Measurements from ENCODE around the gene MAPK8IP3.

Gene MAPK8IP3

DNA sequence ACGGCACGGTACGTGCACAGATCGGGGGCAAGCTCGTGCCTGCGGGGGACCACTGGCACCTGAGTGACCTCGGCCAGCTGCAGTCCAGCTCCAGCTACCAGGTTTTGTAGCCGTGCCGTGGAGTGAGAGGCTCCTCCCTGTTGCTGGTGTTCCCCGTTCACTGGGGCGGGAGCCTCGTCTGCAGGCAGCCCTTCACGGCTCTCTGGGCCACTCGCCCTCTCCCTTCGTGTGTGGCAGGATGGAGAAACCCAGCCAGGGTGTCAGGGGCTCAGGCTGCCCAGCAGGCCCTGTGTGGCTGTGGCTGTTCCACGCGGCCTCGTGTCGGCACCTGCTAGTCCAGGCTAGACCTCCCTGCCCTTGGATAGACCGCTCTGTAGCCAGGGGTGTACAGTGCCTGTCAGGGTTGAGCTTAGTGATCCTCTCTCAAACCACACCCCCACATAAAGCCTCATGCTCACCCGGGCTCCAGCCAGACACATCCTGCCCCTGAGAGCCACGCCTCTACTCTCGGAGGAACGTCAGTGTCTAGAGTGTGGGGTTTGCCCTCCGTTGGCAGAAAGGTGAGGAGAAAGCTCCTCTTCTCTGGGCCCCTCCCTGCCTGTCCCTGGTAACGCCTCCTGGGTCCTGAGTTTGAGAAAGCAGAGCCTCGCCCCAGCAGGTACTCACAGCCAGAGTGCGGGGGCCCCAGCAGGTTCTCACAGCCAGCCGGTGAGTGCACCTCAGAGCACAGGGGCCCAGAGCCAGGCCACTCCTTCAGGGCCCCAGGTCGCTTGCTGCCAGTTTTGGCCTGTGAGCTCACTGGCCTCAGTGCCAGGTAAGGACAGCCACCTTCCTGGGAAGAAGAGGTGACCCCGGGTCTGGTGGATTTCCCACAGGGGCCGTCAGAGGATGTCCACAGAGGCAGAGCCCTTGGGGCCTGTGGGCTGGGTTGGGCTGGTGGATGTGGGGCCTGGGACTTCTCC, 37.7 kb downstream of the MAPK8IP3 start:
- peak; percentile 17 for DNase-seq

DNA sequence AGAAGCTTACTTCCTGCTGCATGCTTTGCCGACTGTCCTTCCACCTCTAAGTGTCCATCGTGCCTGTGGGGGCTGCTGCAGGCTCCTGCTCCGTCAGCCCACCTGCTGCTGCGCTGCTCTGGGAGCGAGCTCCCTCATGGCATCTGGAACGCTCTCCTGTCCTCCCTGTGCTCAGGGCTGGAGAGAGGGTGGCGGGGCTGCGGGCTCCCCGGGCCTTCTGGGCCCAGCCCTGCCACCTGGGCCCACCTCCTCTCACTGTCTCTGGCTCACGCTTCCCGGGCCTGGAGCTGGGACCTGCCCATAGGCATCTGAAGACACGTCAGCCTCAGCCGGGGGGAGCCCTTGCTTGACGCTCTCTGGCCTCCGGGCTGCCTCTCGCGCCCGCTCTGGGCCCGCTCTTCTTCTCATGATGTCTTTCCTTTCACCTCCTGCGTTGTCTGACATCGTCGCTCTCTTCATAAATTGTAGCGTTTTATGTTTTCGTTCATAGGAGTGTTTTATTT, 38.4 kb downstream of the MAPK8IP3 start:
- DNase-seq = peak; percentile 13

DNA sequence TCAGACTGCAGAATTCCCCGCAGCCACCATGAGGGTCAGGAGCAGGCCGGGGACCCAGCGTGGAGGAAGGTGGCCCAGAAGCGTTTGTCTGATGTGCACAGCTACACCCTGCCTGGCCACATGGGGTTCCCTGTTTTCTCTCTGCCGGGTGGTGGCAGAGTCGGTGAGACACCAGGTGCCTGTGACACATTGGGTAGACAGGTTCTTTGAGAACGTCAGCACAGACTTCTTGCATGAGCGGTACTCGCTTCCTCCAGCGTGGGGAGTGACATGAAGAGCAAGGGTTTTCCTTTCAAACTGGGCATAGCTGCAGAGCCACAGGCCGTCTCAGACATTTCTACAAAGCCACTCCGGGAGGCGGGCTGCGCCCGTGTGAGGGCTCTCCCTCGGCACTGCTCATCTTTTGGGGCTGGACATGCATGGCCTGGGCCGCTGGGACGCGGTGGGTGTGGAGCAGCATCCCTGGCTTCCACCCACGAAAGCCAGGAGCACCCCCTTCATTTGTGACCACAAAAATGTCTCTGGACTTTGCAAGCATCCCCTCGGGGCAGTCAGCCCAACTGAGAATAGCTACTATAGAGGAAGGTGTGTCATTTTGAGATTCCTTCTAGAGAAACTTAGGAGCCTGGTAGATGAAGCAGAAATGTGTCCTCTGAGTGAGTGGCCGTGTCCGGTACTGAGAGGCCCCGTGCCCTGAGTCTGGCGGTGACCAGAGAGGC, 39.3 kb downstream of the MAPK8IP3 start:
- DNase-seq = peak; percentile 40

DNA sequence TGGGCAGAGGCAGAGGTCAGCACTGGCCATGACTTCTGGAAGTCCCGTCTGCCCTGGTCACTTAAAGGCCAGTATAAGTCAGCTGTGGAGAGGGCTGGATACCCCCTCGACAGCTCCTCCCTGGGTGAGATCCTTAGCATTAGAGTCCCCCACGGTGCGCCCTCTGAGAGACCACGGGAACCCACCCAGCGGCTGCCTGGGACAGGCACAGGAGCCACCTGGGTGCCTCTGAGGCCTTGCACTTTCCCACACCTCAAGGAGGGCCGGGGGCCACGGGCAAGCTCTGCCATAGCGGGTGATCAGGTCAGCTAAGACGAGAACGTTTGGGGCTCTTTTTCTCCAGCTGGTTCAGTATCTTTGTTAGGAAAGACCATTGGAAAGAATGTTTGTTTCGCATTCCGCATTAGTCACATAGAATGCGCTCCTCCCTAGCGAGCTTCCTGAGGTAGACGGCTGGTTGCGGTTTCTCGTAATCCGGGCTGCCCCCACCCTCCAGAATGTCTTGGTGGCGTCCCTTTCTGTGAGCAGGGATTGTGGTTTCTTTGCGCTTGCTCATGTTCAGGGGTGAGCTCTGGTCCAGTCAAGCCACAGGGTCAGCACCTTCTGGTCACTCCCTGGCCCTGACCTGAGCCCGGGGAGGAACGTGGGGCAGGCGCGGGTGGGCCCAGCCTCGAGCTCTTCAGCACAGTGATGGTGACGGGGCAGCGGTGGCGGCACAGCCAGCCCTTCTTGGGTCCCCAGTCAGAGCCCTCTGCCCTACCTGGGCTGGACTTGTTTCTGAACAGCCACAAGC, 40.1 kb downstream of the MAPK8IP3 start:
- DNase-seq = no peak

DNA sequence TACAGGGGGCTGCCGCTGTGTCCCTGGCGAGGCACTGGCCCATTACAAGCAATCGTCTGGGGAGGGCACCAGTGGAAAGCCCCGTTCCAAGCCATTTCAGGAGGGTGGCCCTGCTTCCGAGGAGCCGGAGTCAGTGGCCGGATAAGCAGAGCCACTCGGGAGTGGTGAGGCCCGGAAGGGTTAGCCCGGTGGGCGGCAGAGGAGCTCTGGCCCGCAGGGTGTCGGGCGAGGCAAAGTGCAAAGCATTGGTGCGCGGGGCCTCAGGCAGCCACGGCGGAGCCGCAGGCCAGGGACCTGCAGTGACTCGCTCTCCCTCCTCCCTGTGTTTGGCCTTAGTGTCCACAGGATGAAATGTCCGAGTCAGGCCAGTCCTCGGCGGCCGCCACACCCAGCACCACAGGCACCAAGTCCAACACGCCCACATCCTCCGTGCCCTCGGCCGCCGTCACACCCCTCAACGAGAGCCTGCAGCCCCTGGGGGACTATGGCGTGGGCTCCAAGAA, 40.7 kb downstream of the MAPK8IP3 start:
- DNase-seq = no peak

DNA sequence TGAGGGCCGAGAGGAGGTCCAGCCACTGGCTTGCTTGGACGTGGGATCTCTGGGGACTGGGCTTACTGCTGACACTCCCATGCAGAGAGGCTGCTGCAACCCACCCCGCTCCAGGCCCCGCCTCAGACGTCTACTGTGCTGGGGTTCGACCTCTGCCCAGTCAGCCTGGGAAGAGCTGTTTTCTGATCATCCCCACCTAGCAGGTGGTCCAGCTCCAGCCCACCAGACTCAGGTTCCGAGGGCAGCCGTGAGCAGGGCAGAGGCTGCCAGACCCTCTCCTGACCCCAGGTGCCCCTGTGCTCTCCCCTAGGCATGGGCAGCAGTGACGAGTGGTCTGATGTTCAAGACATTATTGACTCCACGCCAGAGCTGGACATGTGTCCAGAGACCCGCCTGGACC, 41.9 kb downstream of the MAPK8IP3 start:
- DNase-seq = no peak

DNA sequence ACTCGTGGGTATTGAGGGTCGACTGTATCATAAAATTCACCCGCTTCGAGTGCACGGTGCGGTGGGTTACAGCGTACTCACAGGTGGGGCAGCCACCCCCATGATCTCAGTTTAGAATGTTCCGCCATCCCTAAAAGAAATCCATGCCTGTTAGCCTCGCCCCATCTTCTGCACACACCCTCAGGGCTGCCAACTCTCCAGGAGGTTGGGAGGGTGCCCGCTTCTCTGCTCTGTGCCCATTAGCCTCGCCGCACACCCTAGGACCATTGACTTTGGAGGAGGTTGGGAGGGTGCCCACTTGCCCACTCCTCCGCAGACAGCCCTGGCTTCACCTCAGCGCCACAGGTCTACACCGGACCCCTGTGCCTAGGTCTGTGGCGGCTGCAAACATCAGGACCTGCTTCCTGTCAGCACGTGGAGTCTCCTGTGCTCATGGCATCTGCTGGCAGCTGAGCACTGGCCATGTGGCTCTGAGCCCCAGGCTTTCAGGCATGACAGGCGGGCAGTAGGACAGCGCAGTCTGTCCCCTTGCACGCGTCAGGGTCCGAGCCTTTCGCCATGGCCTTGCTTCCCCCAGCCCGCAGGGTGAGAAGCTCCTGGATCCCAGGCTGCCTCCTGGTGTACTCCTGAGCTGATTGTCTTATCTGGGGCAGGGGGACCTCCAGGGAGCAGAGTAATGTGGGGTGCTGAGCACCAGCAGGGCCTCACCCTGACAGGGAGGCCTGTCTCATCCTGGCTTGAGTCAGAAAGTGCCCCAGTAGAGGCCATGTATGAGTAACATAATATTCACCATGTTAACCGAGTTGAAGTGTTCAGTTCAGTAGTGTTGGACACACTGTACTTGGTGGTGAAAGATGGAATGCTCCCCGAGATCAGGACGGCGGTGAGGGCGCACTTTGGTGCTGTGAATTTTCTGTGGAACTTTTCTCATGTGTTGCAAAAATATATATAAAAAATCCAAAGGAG, 43.4 kb downstream of the MAPK8IP3 start:
- no peak for DNase-seq

DNA sequence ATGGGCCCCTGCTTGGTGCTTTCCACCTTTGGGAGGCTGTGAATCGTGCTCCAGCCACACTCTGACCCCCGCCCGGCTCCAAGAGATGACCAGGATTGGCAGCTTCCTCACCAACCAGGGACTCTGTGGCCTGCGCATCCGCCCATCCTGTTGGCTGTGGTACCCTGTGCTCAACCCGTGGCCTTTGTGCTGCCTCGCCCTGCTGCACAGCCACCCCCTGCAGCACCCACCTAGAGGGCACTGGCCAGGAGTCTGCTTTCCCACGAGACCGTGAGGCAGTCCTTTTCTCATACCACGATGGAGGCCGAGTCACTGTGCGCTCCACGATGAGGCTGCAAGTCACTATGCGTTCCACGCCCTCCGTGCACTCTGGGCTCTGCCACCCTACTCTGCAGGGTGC, 46.0 kb downstream of the MAPK8IP3 start:
- no peak for DNase-seq

DNA sequence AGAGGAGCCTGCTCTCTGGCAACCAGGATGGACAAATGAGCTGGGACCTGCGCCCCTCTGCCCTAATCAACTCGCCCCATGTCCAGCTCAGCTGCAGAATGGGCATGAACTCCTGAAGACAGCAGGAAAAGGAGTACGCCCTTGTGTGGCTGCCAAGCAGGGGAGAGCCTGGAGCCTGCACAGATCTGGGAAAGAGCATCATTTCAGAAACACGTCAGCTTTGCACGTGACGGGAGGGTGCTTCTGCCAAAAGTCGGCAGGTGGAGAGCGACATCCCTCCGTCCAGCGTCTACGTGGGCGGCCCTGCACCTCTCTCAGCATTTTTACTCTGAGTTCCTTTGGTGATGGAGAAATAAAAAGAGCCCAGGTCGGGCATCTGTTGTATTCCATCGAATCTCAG, 46.9 kb downstream of the MAPK8IP3 start:
- DNase-seq = no peak

DNA sequence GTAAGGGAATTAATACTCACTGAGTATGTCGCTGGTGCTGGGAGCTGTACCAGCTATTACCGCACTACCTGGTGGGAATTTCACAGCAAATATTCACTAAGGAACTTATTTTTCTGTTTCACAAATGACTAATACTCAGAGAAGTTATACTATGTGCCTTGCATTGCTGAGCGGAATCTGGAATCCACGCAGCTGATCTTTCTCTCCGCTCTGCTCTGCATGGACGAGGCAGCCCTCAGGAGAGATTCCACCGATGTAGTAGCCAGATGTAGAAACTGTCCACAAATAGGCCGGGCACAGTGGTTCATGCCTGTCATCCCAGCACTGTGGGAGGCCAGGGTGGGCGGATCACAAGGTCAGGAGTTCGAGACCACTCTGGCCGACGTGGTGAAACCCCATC, 48.2 kb downstream of the MAPK8IP3 start:
- no peak for DNase-seq

DNA sequence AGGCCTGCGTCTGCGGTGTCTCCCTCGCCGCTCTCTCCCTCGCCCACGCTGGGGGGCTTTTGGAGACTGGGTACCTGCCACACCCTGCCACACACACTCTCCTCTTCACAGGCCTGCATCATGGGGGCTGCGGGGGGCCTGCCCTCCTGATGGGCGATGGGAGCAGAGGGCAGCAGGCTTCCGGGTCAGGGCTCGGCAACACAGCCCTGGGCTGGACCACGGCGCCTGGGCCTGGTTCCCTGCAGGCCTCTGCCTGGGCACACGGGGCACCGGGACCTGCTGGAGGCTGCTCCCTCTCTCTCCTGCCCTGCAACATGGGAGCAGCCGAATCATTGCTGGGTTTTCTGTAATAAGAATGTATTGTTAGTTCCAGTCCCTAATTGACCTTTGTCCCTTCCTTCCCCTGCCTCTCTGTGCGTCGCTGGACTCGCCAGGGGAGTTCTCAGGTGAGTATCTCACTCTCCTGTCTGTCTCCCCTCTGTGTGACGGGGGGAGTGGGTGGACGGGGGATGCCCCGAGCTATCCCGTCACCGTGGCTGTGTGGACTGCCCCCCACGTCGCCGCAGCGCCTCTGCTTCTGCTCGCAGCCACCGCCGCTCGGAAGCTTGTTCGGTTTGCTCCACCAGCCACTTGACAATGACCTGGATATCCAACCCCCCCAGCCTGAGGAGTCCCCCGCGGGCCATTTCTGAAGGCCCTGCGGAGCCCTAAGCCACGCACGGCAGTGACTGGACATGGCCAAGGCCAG, 51.9 kb downstream of the MAPK8IP3 start:
- DNase-seq = no peak

DNA sequence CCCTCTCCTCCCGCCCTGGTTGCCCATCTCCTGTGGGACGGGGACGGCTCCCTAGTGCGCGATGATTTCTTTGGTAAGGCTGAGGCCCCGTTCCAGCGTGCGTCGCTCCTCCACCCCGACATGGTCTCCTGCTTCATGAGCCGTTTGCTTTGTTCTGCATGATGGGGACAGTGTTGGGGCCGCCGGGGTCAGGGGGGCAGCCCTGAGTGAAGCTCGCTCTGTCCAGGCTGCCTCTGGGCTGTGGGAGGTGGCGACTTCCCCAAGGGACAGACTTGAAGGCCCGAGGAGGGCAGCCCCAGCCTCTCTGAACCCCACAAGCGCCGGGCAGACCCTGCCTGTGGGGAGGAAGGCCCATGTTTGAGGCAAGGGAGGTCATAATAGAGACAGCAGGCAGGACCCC, 52.9 kb downstream of the MAPK8IP3 start:
- no peak for DNase-seq

DNA sequence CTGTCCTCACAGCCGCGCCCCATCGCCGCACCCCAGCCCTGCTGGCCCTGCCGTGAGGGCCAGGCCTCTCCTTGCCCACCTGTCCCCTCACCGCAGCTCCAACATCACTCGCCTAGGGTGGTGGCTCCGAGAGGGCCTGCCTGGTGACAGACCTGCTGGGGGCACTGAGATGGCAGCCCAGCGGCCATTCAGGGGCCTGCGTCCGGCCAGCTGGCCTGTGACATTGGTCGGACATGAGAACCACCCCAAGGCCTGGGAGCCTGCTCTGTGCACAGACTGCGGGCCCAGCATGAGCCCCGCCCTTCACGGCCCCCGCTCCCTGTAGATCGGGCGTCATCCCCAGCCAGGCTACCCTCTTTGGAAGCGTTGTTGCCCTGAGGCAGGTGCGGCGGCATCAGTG, 53.5 kb downstream of the MAPK8IP3 start:
- DNase-seq = no peak

DNA sequence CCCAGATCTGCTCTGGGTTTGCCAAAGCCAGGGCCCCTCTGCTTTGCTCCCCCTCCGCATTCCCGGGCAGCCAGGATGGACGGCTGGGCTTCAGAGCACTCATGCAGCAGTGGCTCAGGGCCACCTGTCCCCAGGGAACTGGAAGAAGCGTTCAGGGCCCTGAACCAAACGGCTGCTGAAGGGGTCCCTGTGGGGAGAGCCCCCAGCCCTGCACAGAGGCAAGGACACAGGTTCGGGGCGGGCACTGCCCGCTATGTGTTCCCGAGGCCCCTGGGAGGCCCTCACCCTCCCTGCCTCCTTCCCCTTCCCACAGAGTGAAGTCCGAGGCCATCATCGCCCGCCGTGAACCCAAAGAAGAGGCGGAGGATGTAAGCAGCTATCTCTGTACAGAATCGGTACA, 54.9 kb downstream of the MAPK8IP3 start:
- no peak for DNase-seq

DNA sequence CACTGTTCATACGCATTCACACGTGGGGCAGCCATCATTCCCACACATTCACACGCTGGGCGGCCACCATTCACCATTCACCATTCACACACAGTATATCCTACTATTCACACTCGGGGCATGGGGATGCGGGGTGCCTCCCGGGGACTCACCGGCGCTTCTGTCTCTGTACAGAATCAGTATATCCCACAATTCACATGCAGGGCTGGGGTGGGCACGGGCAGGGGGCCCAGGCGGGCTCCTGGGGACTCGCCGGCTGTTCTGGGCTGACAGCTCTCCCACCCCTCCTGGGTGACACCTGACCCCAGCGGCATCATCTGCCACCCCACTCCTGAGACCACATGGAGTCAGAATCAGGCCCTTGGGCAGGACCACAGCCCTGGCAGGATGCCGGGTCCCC, 55.8 kb downstream of the MAPK8IP3 start:
- DNase-seq = no peak

DNA sequence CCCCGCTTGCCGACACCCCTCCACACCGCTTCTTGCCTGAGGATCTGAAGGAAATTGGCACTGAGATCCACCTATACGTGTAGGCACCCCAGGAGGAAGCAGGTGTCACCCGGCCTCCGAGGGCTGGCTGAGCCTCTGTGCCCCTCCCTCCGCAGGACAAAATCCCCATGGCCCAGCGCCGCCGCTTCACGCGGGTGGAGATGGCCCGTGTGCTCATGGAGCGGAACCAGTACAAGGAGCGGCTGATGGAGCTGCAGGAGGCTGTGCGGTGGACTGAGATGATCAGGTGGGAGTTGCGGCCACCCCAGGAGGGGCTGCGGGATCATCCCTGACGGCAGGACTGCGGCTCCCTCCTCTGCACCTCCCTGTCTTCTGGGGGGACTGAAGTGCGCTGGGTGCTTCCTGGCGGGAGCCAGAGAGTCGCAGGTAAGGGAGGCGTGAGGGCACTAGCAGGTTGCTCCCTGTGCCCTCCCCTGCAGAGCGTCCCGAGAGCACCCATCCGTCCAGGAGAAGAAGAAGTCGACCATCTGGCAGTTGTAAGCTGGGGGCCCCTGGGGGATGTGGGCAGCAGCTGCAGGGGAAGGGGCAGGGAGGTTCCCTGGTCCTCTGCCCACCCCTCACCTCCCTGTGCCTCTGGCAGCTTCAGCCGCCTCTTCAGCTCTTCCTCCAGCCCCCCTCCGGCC, 56.3 kb downstream of the MAPK8IP3 start:
- no peak for DNase-seq

DNA sequence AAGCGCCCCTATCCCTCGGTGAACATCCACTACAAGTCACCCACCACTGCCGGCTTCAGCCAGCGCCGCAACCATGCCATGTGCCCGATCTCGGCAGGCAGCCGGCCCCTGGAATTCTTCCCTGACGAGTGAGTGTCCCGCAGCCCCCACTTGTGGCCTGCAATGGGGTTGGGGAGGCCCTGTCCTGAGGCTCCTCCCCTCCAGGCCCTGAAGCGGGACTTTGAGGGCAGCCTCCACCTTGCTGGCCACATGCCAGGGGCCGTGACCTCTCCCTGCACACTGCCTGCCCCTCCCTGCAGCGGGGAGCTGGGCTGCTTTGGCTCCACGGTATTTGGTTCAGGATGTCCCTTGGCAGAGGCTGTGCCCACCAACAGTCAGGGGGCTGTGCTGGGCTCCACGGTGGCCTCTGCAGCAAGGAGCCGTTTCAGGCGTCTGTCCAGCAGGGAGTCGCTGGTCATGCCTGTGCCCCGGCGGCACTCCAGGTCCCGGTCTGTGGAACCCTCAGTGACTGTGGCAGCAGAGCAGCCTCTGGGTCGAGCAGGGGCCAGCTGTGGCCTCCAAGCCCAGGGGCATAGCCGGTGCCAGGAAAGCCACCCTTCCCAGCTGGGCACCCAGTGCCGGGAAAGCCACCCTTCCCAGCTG, 57.0 kb downstream of the MAPK8IP3 start:
- DNase-seq = no peak

DNA sequence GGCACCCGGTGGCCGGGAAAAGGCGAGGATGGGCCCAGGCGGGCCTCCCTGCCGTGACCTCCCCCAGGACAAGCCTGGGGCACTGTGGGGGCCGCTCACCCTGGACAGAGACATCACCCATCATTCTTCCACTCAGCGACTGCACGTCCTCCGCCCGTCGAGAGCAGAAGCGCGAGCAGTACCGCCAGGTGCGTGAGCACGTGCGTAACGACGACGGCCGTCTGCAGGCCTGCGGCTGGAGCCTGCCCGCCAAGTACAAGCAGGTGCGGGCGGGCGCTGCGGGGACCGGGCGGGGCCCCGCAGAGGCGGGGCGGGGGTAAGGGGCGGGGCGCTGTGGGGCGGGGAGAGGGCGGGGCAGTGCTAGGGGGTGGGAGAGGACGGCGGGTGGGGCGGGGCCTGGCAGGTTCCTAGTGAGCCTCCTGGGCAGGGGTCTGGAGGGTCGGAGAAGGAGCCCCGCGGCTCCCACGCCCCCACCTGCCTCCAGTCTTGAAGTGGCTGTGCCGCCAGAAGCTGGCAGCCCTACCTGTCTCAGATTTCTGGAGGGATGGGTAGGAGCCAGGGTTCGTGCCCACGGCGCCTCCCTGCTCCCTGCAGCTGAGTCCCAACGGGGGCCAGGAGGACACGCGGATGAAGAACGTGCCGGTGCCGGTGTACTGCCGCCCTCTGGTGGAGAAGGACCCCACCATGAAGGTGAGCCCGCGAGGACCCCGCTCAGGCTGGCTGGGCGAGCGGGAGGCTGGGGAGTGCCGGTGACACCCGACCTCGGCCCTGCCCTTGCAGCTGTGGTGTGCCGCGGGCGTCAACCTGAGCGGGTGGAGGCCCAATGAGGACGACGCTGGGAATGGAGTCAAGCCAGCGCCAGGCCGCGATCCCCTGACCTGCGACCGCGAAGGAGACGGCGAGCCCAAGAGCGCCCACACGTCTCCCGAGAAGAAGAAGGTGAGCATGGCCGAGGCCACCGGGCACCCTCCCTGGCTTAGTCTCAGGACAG, 57.8 kb downstream of the MAPK8IP3 start:
- no peak for DNase-seq
